ENCODE results near the gene IDH3B. TPM values are rescaled to one million over a fixed set of nuclear protein-coding genes. Genes with fewer than 3 reads are reported as not detected.
"Not testable (repeated sequence)": the region's sequence is repeated elsewhere in the genome, so short reads cannot be mapped to it uniquely, and the experiment has no call there.

Gene IDH3B
- total RNA-seq, 1 experiment from 2014 or later = 174 TPM

- DNase-seq = no peak
- no peaks in the 10 kb centered on the region for H3K36me3 ChIP-seq (replicated peaks; ENCODE audit: control insufficient read depth, insufficient read depth, low read length)
- H3K4me3 ChIP-seq (ENCODE audit: insufficient read depth, low read depth, low read length) = no peak overlapping the region
- peaks cover 71% of the 10 kb centered on the region for H3K27me3 ChIP-seq (ENCODE audit: control insufficient read depth, insufficient read depth, low read length)
Observed at GRCh38 chr20:2690213-2690612, 26.2 kb upstream of the IDH3B start.

- Histone ChIP-seq H3K36me3 (replicated peaks; ENCODE audit: control insufficient read depth, insufficient read depth, low read length) (no peaks in the 10 kb centered on the region), H3K27me3 (ENCODE audit: control insufficient read depth, insufficient read depth, low read length) (peaks cover 51% of the 10 kb centered on the region), H3K4me3 (ENCODE audit: insufficient read depth, low read depth, low read length) (peak overlapping the region; percentile 16; the same call in 1 of the 2 replicates)
- peak; percentile 88 for DNase-seq
Observed at GRCh38 chr20:2688041-2688591, 24.1 kb upstream of the IDH3B start.

- Histone ChIP-seq H3K27me3 (ENCODE audit: control insufficient read depth, insufficient read depth, low read length) (peaks cover 51% of the 10 kb centered on the region), H3K36me3 (replicated peaks; ENCODE audit: control insufficient read depth, insufficient read depth, low read length) (no peaks in the 10 kb centered on the region), H3K4me3 (ENCODE audit: insufficient read depth, low read depth, low read length) (no peak overlapping the region)
- DNase-seq = peak; percentile 44
Observed at GRCh38 chr20:2687514-2687913, 23.5 kb upstream of the IDH3B start.

GRCh38 chr20:2684817-2685216 is 20.8 kb upstream of the IDH3B start:
- not testable (repeated sequence) for H3K36me3 ChIP-seq (replicated peaks; ENCODE audit: control insufficient read depth, insufficient read depth, low read length); H3K4me3 ChIP-seq (ENCODE audit: insufficient read depth, low read depth, low read length); DNase-seq
- peaks cover 27% of the 10 kb centered on the region for H3K27me3 ChIP-seq (ENCODE audit: control insufficient read depth, insufficient read depth, low read length)

GRCh38 chr20:2682040-2682439 is 18.0 kb upstream of the IDH3B start:
- not testable (repeated sequence) for H3K27me3 ChIP-seq (ENCODE audit: control insufficient read depth, insufficient read depth, low read length); H3K36me3 ChIP-seq (replicated peaks; ENCODE audit: control insufficient read depth, insufficient read depth, low read length); DNase-seq; H3K4me3 ChIP-seq (ENCODE audit: insufficient read depth, low read depth, low read length)

GRCh38 chr20:2680046-2680445 is 16.0 kb upstream of the IDH3B start:
- no peak for DNase-seq
- Histone ChIP-seq H3K27me3 (ENCODE audit: control insufficient read depth, insufficient read depth, low read length) (peaks cover 3% of the 10 kb centered on the region; the same call in 1 of the 2 replicates), H3K36me3 (replicated peaks; ENCODE audit: control insufficient read depth, insufficient read depth, low read length) (no peaks in the 10 kb centered on the region), H3K4me3 (ENCODE audit: insufficient read depth, low read depth, low read length) (no peak overlapping the region)

GRCh38 chr20:2673453-2673852 is 9.4 kb upstream of the IDH3B start:
- Histone ChIP-seq H3K36me3 (replicated peaks; ENCODE audit: control insufficient read depth, insufficient read depth, low read length) (no peaks in the 10 kb centered on the region), H3K4me3 (ENCODE audit: insufficient read depth, low read depth, low read length) (no peak overlapping the region), H3K27me3 (ENCODE audit: control insufficient read depth, insufficient read depth, low read length) (no peaks in the 10 kb centered on the region; the same call in 1 of the 2 replicates)
- DNase-seq = no peak

- DNase-seq = no peak
- Histone ChIP-seq H3K27me3 (ENCODE audit: control insufficient read depth, insufficient read depth, low read length) (no peaks in the 10 kb centered on the region; the same call in 1 of the 2 replicates), H3K36me3 (replicated peaks; ENCODE audit: control insufficient read depth, insufficient read depth, low read length) (no peaks in the 10 kb centered on the region), H3K4me3 (ENCODE audit: insufficient read depth, low read depth, low read length) (no peak overlapping the region)
Observed at GRCh38 chr20:2672446-2672845, 8.4 kb upstream of the IDH3B start.

GRCh38 chr20:2671977-2672376 is 8.0 kb upstream of the IDH3B start:
- H3K27me3 ChIP-seq (ENCODE audit: control insufficient read depth, insufficient read depth, low read length) = no peaks in the 10 kb centered on the region; the same call in 1 of the 2 replicates
- no peaks in the 10 kb centered on the region for H3K36me3 ChIP-seq (replicated peaks; ENCODE audit: control insufficient read depth, insufficient read depth, low read length)
- no peak overlapping the region for H3K4me3 ChIP-seq (ENCODE audit: insufficient read depth, low read depth, low read length)
- DNase-seq = peak; percentile 72

- DNase-seq = no peak
Observed at GRCh38 chr20:2663364-2663886, 591 bp downstream of the IDH3B start.

GRCh38 chr20:2659547-2659946 is 4.5 kb downstream of the IDH3B start:
- no peak for DNase-seq
- Histone ChIP-seq H3K36me3 (replicated peaks; ENCODE audit: control insufficient read depth, insufficient read depth, low read length) (peaks cover 64% of the 10 kb centered on the region), H3K27me3 (ENCODE audit: control insufficient read depth, insufficient read depth, low read length) (no peaks in the 10 kb centered on the region), H3K4me3 (ENCODE audit: insufficient read depth, low read depth, low read length) (no peak overlapping the region)

More at GRCh38 chr20:2663364-2663886, 591 bp downstream of the IDH3B start:
- H3K36me3 ChIP-seq (replicated peaks; ENCODE audit: control insufficient read depth, insufficient read depth, low read length) = peaks cover 31% of the 10 kb centered on the region
- peak overlapping the region; percentile 97 for H3K4me3 ChIP-seq (ENCODE audit: insufficient read depth, low read depth, low read length)
- H3K27me3 ChIP-seq (ENCODE audit: control insufficient read depth, insufficient read depth, low read length) = peaks cover 2% of the 10 kb centered on the region; the same call in 1 of the 2 replicates

- Histone ChIP-seq H3K36me3 (replicated peaks; ENCODE audit: control insufficient read depth, insufficient read depth, low read length) (peaks cover 72% of the 10 kb centered on the region), H3K4me3 (ENCODE audit: insufficient read depth, low read depth, low read length) (no peak overlapping the region), H3K27me3 (ENCODE audit: control insufficient read depth, insufficient read depth, low read length) (no peaks in the 10 kb centered on the region)
- no peak for DNase-seq
Observed at GRCh38 chr20:2658414-2659354, 5.3 kb downstream of the IDH3B start.

GRCh38 chr20:2657674-2658073 is 6.3 kb downstream of the IDH3B start:
- H3K36me3 ChIP-seq (replicated peaks; ENCODE audit: control insufficient read depth, insufficient read depth, low read length) = peaks cover 77% of the 10 kb centered on the region

GRCh38 chr20:2657241-2657640 is 6.8 kb downstream of the IDH3B start:
- Histone ChIP-seq H3K36me3 (replicated peaks; ENCODE audit: control insufficient read depth, insufficient read depth, low read length) (peaks cover 75% of the 10 kb centered on the region), H3K4me3 (ENCODE audit: insufficient read depth, low read depth, low read length) (no peak overlapping the region), H3K27me3 (ENCODE audit: control insufficient read depth, insufficient read depth, low read length) (no peaks in the 10 kb centered on the region)
- DNase-seq = no peak

More at GRCh38 chr20:2657674-2658073, 6.3 kb downstream of the IDH3B start:
- DNase-seq = no peak
- Histone ChIP-seq H3K4me3 (ENCODE audit: insufficient read depth, low read depth, low read length) (no peak overlapping the region), H3K27me3 (ENCODE audit: control insufficient read depth, insufficient read depth, low read length) (no peaks in the 10 kb centered on the region)

Data from H7 (cell line).